GM08714 (cell line): ENCODE data around the gene B4GALT6.

ENCODE experiments used
- H3K4me3 ChIP-seq: fragments of 200-500 bp; sonication (Bioruptor generic); 2 replicates; pipeline ENCODE4 v1.5.1; 2014; ENCODE audit warnings: mild to moderate bottlenecking, low read length, inconsistent platforms
- ZNF274 ChIP-seq: IDR thresholded peaks from 2 replicates; pipeline ENCODE4 v1.6.1; 2012; ENCODE audit warnings: mild to moderate bottlenecking, low read depth, low read length

The B4GALT6 gene

DNA sequence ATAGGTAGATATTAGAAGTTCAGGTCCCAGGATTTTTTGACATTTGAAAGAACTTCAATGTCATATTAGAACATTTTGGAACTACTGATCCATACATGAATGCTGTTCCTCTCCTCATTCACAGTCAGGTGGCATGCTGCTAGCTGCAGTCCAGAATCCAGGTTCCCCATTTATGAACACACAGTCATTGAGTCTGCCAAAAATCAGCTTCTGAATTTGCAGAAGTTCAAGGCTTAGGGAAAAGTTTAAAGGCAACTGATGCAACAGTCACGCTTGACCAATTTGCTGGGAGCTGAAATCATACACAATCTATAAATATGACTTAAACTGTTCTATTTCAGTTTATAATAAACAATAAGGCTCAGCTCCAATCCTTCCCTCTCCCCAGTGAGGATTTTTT, 110.0 kb downstream of the B4GALT6 start:
- TF ChIP-seq ZNF274, result no peak

More for the DNA sequence above, 110.0 kb downstream of the B4GALT6 start:
- H3K4me3 ChIP-seq, result no peak overlapping the region
